K562 (cell line): Measurements from ENCODE around the gene NR5A2. TPM values are rescaled to one million over a fixed set of nuclear protein-coding genes. Genes with fewer than 3 reads are reported as not detected.

ENCODE experiments used
- FOXJ3 ChIP-seq: sonication (generic); formaldehyde crosslinking; IDR thresholded peaks from 2 replicates; pipeline ENCODE4 v1.4.0; 2020; ENCODE audit warnings: mild to moderate bottlenecking, missing genetic modification reagents
- HSF4 ChIP-seq: fragments of 250-450 bp; sonication (Bioruptor Pico); IDR thresholded peaks from 2 replicates; pipeline ENCODE4 v2.1.2; 2022; ENCODE audit warnings: mild to moderate bottlenecking, moderate library complexity, borderline replicate concordance
- LARP7 ChIP-seq: fragments of 450-650 bp; IDR thresholded peaks from 2 replicates; pipeline ENCODE4 v1.6.1; 2016
- NEUROD1 ChIP-seq: fragments of 150-350 bp; IDR thresholded peaks from 2 replicates; pipeline ENCODE4 v1.6.1; 2014; ENCODE audit warnings: borderline replicate concordance, low read length, low read depth; ENCODE audit not compliant: partially characterized antibody
- NR2C1 ChIP-seq, 2 experiments: fragments of 450-650 bp; IDR thresholded peaks; 2 replicates each; pipeline ENCODE4 v1.6.1; 2017; ENCODE audit warnings: mild to moderate bottlenecking in 2 of 2, antibody characterized with exemption in 1 of 2, inconsistent platforms in 1 of 2, missing compliant biosample characterization in 1 of 2, missing genetic modification characterization in 1 of 2
- polyA plus RNA-seq, 8 experiments: library from polyadenylated mRNA; depleted of rRNA in 4 of 8; stranded (reverse) in 5 of 8; unstranded in 3 of 8; fragments of >200 nt; fragmentation: Nextera tagmentation in 2 of 8; fragmentation: Illumina TruSeq in 1 of 8; extraction: Ambion mirVana in 2 of 8; extraction: Trizol in 1 of 8; gene quantifications; 2 replicates each; pipeline versions ENCODE4 v1.2.1 to v1.2.3, GENCODE V29; 2011 to 2014; ENCODE audit warnings: inconsistent platforms in 1 of 8, missing spikeins in 1 of 8
- total RNA-seq, 7 experiments: library from RNA; depleted of rRNA in 6 of 7; stranded (reverse); fragments of >200 nt in 6 of 7; fragmentation: Illumina TruSeq in 2 of 7; extraction: Trizol in 2 of 7; gene quantifications; 2 replicates each; pipeline versions ENCODE4 v1.2.1 to v1.2.3, GENCODE V29; 2011 to 2021; ENCODE audit warnings: low replicate concordance in 1 of 7
- TF ChIP-seq, protein P1 (sequence below): fragments of 450-650 bp; IDR thresholded peaks from 2 replicates; pipeline ENCODE4 v1.6.1; 2016; ENCODE audit warnings: mild to moderate bottlenecking, moderate library complexity
- TF ChIP-seq, protein P2 (sequence below): sonication (generic); formaldehyde crosslinking; IDR thresholded peaks from 2 replicates; pipeline ENCODE4 v1.8.1; 2023; ENCODE audit warnings: mild to moderate bottlenecking, missing genetic modification reagents
- TF ChIP-seq, protein P3 (sequence below): fragments of 450-650 bp; IDR thresholded peaks from 2 replicates; pipeline ENCODE4 v1.6.1; 2016; ENCODE audit warnings: borderline replicate concordance

NR5A2 gene
- total and polyA plus RNA-seq, 9 of the 15 experiments (the other 6 are each of a cell fraction or from before 2014, with no cell fraction given) = 0.13 to 0.40 (median 0.29) TPM

DNA sequence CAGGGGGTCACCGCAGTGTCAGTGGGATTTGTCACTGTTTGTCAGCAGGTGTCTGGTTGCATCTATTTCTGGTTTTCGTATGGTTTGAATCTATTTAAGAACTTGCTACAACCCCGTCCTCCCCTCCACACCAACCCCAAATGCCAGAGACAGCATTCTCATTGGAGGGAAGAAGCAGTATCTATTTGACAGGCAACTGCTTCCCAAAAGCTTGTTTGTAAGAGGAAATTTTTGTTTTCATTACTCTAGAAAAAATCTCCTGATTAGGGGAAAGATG lies 54.4 kb downstream of the NR5A2 start (continued):
- TF ChIP-seq, protein P1, sequence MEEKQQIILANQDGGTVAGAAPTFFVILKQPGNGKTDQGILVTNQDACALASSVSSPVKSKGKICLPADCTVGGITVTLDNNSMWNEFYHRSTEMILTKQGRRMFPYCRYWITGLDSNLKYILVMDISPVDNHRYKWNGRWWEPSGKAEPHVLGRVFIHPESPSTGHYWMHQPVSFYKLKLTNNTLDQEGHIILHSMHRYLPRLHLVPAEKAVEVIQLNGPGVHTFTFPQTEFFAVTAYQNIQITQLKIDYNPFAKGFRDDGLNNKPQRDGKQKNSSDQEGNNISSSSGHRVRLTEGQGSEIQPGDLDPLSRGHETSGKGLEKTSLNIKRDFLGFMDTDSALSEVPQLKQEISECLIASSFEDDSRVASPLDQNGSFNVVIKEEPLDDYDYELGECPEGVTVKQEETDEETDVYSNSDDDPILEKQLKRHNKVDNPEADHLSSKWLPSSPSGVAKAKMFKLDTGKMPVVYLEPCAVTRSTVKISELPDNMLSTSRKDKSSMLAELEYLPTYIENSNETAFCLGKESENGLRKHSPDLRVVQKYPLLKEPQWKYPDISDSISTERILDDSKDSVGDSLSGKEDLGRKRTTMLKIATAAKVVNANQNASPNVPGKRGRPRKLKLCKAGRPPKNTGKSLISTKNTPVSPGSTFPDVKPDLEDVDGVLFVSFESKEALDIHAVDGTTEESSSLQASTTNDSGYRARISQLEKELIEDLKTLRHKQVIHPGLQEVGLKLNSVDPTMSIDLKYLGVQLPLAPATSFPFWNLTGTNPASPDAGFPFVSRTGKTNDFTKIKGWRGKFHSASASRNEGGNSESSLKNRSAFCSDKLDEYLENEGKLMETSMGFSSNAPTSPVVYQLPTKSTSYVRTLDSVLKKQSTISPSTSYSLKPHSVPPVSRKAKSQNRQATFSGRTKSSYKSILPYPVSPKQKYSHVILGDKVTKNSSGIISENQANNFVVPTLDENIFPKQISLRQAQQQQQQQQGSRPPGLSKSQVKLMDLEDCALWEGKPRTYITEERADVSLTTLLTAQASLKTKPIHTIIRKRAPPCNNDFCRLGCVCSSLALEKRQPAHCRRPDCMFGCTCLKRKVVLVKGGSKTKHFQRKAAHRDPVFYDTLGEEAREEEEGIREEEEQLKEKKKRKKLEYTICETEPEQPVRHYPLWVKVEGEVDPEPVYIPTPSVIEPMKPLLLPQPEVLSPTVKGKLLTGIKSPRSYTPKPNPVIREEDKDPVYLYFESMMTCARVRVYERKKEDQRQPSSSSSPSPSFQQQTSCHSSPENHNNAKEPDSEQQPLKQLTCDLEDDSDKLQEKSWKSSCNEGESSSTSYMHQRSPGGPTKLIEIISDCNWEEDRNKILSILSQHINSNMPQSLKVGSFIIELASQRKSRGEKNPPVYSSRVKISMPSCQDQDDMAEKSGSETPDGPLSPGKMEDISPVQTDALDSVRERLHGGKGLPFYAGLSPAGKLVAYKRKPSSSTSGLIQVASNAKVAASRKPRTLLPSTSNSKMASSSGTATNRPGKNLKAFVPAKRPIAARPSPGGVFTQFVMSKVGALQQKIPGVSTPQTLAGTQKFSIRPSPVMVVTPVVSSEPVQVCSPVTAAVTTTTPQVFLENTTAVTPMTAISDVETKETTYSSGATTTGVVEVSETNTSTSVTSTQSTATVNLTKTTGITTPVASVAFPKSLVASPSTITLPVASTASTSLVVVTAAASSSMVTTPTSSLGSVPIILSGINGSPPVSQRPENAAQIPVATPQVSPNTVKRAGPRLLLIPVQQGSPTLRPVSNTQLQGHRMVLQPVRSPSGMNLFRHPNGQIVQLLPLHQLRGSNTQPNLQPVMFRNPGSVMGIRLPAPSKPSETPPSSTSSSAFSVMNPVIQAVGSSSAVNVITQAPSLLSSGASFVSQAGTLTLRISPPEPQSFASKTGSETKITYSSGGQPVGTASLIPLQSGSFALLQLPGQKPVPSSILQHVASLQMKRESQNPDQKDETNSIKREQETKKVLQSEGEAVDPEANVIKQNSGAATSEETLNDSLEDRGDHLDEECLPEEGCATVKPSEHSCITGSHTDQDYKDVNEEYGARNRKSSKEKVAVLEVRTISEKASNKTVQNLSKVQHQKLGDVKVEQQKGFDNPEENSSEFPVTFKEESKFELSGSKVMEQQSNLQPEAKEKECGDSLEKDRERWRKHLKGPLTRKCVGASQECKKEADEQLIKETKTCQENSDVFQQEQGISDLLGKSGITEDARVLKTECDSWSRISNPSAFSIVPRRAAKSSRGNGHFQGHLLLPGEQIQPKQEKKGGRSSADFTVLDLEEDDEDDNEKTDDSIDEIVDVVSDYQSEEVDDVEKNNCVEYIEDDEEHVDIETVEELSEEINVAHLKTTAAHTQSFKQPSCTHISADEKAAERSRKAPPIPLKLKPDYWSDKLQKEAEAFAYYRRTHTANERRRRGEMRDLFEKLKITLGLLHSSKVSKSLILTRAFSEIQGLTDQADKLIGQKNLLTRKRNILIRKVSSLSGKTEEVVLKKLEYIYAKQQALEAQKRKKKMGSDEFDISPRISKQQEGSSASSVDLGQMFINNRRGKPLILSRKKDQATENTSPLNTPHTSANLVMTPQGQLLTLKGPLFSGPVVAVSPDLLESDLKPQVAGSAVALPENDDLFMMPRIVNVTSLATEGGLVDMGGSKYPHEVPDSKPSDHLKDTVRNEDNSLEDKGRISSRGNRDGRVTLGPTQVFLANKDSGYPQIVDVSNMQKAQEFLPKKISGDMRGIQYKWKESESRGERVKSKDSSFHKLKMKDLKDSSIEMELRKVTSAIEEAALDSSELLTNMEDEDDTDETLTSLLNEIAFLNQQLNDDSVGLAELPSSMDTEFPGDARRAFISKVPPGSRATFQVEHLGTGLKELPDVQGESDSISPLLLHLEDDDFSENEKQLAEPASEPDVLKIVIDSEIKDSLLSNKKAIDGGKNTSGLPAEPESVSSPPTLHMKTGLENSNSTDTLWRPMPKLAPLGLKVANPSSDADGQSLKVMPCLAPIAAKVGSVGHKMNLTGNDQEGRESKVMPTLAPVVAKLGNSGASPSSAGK = no peak
- TF ChIP-seq NEUROD1 = no peak
- TF ChIP-seq, protein P2, sequence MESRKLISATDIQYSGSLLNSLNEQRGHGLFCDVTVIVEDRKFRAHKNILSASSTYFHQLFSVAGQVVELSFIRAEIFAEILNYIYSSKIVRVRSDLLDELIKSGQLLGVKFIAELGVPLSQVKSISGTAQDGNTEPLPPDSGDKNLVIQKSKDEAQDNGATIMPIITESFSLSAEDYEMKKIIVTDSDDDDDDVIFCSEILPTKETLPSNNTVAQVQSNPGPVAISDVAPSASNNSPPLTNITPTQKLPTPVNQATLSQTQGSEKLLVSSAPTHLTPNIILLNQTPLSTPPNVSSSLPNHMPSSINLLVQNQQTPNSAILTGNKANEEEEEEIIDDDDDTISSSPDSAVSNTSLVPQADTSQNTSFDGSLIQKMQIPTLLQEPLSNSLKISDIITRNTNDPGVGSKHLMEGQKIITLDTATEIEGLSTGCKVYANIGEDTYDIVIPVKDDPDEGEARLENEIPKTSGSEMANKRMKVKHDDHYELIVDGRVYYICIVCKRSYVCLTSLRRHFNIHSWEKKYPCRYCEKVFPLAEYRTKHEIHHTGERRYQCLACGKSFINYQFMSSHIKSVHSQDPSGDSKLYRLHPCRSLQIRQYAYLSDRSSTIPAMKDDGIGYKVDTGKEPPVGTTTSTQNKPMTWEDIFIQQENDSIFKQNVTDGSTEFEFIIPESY (CRISPR knock-in tag) = no peak
- TF ChIP-seq FOXJ3 (CRISPR knock-in tag) = no peak
- TF ChIP-seq, protein P3, sequence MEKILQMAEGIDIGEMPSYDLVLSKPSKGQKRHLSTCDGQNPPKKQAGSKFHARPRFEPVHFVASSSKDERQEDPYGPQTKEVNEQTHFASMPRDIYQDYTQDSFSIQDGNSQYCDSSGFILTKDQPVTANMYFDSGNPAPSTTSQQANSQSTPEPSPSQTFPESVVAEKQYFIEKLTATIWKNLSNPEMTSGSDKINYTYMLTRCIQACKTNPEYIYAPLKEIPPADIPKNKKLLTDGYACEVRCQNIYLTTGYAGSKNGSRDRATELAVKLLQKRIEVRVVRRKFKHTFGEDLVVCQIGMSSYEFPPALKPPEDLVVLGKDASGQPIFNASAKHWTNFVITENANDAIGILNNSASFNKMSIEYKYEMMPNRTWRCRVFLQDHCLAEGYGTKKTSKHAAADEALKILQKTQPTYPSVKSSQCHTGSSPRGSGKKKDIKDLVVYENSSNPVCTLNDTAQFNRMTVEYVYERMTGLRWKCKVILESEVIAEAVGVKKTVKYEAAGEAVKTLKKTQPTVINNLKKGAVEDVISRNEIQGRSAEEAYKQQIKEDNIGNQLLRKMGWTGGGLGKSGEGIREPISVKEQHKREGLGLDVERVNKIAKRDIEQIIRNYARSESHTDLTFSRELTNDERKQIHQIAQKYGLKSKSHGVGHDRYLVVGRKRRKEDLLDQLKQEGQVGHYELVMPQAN = no peak
- TF ChIP-seq LARP7 = no peak
- TF ChIP-seq NR2C1 (IDR thresholded peaks at IDR 0.05) = no peak
- TF ChIP-seq NR2C1 (tag; IDR thresholded peaks at IDR 0.05) = no peak
- TF ChIP-seq HSF4 = no peak
